SK-N-SH (cell line): Measurements from ENCODE around the gene IQSEC1. TPM values are rescaled to one million over a fixed set of nuclear protein-coding genes. Genes with fewer than 3 reads are reported as not detected.

Experiments used
- CTCF ChIA-PET: fragments of 300-600, 350-600 bp; formaldehyde crosslinking; extraction: SDS; loops from one replicate; lab custom pipeline; 2021; lab: Yijun Ruan, JAX
- POLR2A ChIA-PET: fragments of 350-600 bp; sonication (Branson Sonifier 250); formaldehyde crosslinking; extraction: SDS; loops from one replicate; lab custom pipeline; 2020; ENCODE audit warnings: antibody characterized with exemption, inconsistent platforms; lab: Yijun Ruan, JAX
- DNase-seq: peaks from one replicate; pipeline ENCODE4 v3.0.0; 2012
- H2AFZ ChIP-seq: fragments of 200-600 bp; sonication (generic); 2 replicates; pipeline ENCODE4 v1.8.1; 2016; ENCODE audit warnings: antibody characterized with exemption, mild to moderate bottlenecking, low read depth
- H3F3A ChIP-seq: fragments of 200-600 bp; sonication (generic); replicated peaks from 2 replicates; pipeline ENCODE3; 2016; ENCODE audit warnings: antibody characterized with exemption, mild to moderate bottlenecking; ENCODE audit not compliant: insufficient read depth
- H3K27ac ChIP-seq, 2 experiments: fragments of 200-500 bp in 1 of 2; fragments of 200-600 bp in 1 of 2; sonication (Bioruptor generic) in 1 of 2; sonication (generic), shearing (Covaris generic) in 1 of 2; 2 replicates each; pipeline versions ENCODE4 v1.5.1 to v1.6.1; 2014 to 2016; ENCODE audit warnings: low read depth in 2 of 2, inconsistent platforms in 1 of 2, low read length in 1 of 2, mild to moderate bottlenecking in 1 of 2, mixed read lengths in 1 of 2
- H3K27me3 ChIP-seq: fragments of 200-600 bp; sonication (generic), shearing (Covaris generic); 2 replicates; pipeline ENCODE4 v1.6.1; 2016; ENCODE audit warnings: mixed run types; ENCODE audit not compliant: insufficient read depth
- H3K36me3 ChIP-seq, 2 experiments: fragments of 200-500 bp in 1 of 2; fragments of 200-600 bp in 1 of 2; sonication (Bioruptor generic) in 1 of 2; sonication (generic) in 1 of 2; replicated peaks in 1 of 2; 2 replicates each; pipeline versions ENCODE3 to v1.5.1; 2014 to 2016; ENCODE audit warnings: low read length in 1 of 2, mild to moderate bottlenecking in 1 of 2; ENCODE audit not compliant: insufficient read depth in 2 of 2, control insufficient read depth in 1 of 2
- H3K4me1 ChIP-seq, 2 experiments: fragments of 200-500 bp in 1 of 2; fragments of 200-600 bp in 1 of 2; sonication (Bioruptor generic) in 1 of 2; sonication (generic), shearing (Covaris generic) in 1 of 2; 2 replicates each; pipeline versions ENCODE4 v1.5.1 to v1.6.1; 2014 to 2016; ENCODE audit warnings: low read depth in 1 of 2, low read length in 1 of 2, mixed run types in 1 of 2; ENCODE audit not compliant: insufficient read depth in 2 of 2, control insufficient read depth in 1 of 2
- H3K4me2 ChIP-seq: fragments of 200-600 bp; sonication (generic), shearing (Covaris generic); 2 replicates; pipeline ENCODE4 v1.6.1; 2017; ENCODE audit warnings: mixed run types
- H3K4me3 ChIP-seq, 2 experiments: fragments of 200-500 bp in 1 of 2; fragments of 200-600 bp in 1 of 2; sonication (Bioruptor generic) in 1 of 2; sonication (generic), shearing (Covaris generic) in 1 of 2; 2 replicates each; pipeline versions ENCODE4 v1.5.1 to v1.8.1; 2014 to 2016; ENCODE audit warnings: low read depth in 2 of 2, inconsistent platforms in 1 of 2, low read length in 1 of 2, mild to moderate bottlenecking in 1 of 2, mixed read lengths in 1 of 2, moderate library complexity in 1 of 2
- H3K79me2 ChIP-seq: fragments of 200-600 bp; sonication (generic); 2 replicates; pipeline ENCODE4 v1.8.1; 2017; ENCODE audit warnings: mild to moderate bottlenecking; ENCODE audit not compliant: insufficient read depth
- H3K9ac ChIP-seq: fragments of 200-600 bp; sonication (generic); 2 replicates; pipeline ENCODE4 v1.6.1; 2017; ENCODE audit warnings: mixed run types
- H3K9me2 ChIP-seq: fragments of 200-600 bp; sonication (generic); 2 replicates; pipeline ENCODE4 v1.6.1; 2017; ENCODE audit warnings: mixed run types
- H3K9me3 ChIP-seq: fragments of 200-600 bp; sonication (generic); 2 replicates; pipeline ENCODE4 v1.6.1; 2017; ENCODE audit warnings: mixed run types, mild to moderate bottlenecking, moderate library complexity
- H4K20me1 ChIP-seq: fragments of 200-600 bp; sonication (generic); 2 replicates; pipeline ENCODE4 v1.6.1; 2017; ENCODE audit warnings: mild to moderate bottlenecking, mixed run types; ENCODE audit not compliant: insufficient read depth
- FOXJ3 ChIP-seq: sonication (generic); formaldehyde crosslinking; IDR thresholded peaks from 2 replicates; pipeline ENCODE4 v1.5.1; 2020; ENCODE audit warnings: mild to moderate bottlenecking, missing genetic modification reagents
- GABPA ChIP-seq: IDR thresholded peaks from 2 replicates; pipeline ENCODE4 v1.4.0; 2012; ENCODE audit warnings: low read depth, mild to moderate bottlenecking
- GATA2 ChIP-seq: sonication (generic); formaldehyde crosslinking; IDR thresholded peaks from 2 replicates; pipeline ENCODE4 v1.5.0; 2020; ENCODE audit warnings: mild to moderate bottlenecking, missing genetic modification reagents
- NRF1 ChIP-seq: IDR thresholded peaks from 2 replicates; pipeline ENCODE4 v1.6.1; 2012; ENCODE audit warnings: low read depth, mild to moderate bottlenecking, low read length
- POLR2AphosphoS5 ChIP-seq: IDR thresholded peaks from 2 replicates; pipeline ENCODE4 v1.6.1; 2012; ENCODE audit warnings: low read depth, low read length
- RAD21 ChIP-seq: IDR thresholded peaks from 2 replicates; pipeline ENCODE4 v1.6.1; 2012; ENCODE audit warnings: mild to moderate bottlenecking, low read length
- RXRA ChIP-seq: IDR thresholded peaks from 2 replicates; pipeline ENCODE4 v1.4.0; 2012; ENCODE audit warnings: low read depth, mild to moderate bottlenecking, borderline replicate concordance
- SIN3A ChIP-seq: IDR thresholded peaks from 2 replicates; pipeline ENCODE4 v1.6.1; 2012; ENCODE audit warnings: low read depth, mild to moderate bottlenecking, low read length, moderate library complexity, borderline replicate concordance
- SMC3 ChIP-seq: IDR thresholded peaks from 2 replicates; pipeline ENCODE4 v1.6.1; 2012; ENCODE audit warnings: low read depth, low read length, improper control_type of control experiment
- TAF1 ChIP-seq: IDR thresholded peaks from 2 replicates; pipeline ENCODE4 v1.6.1; 2012; ENCODE audit warnings: low read depth, mild to moderate bottlenecking, low read length, moderate library complexity, borderline replicate concordance
- WGBS: methylation state at CpG from one replicate; pipeline ENCODE4 v1.1.6; 2017; ENCODE audit warnings: low lambda C conversion rate; 5-methylcytosine and 5-hydroxymethylcytosine counted together
- polyA plus RNA-seq, 3 experiments: library from polyadenylated mRNA; depleted of rRNA; stranded (reverse); fragments of >200 nt; gene quantifications; 2 replicates each; pipeline ENCODE4 v1.2.3, GENCODE V29; 2012
- TF ChIP-seq, protein P1 (sequence below): IDR thresholded peaks from 2 replicates; pipeline ENCODE4 v1.4.0; 2012; ENCODE audit warnings: low read depth
- TF ChIP-seq, protein P2 (sequence below): fragments of 150-350 bp; IDR thresholded peaks from 2 replicates; pipeline ENCODE4 v1.6.1; 2016; ENCODE audit warnings: mild to moderate bottlenecking, low read depth, low read length
- TF ChIP-seq, protein P3 (sequence below): fragments of 200-600 bp; sonication (generic); IDR thresholded peaks from 2 replicates; pipeline ENCODE4 v1.6.1; 2017; ENCODE audit warnings: antibody characterized with exemption, mild to moderate bottlenecking, moderate library complexity

Gene IQSEC1
- polyA plus RNA-seq, 1 of the 3 experiments (the other 2 are of a cell fraction) = 6.2 TPM

DNA sequence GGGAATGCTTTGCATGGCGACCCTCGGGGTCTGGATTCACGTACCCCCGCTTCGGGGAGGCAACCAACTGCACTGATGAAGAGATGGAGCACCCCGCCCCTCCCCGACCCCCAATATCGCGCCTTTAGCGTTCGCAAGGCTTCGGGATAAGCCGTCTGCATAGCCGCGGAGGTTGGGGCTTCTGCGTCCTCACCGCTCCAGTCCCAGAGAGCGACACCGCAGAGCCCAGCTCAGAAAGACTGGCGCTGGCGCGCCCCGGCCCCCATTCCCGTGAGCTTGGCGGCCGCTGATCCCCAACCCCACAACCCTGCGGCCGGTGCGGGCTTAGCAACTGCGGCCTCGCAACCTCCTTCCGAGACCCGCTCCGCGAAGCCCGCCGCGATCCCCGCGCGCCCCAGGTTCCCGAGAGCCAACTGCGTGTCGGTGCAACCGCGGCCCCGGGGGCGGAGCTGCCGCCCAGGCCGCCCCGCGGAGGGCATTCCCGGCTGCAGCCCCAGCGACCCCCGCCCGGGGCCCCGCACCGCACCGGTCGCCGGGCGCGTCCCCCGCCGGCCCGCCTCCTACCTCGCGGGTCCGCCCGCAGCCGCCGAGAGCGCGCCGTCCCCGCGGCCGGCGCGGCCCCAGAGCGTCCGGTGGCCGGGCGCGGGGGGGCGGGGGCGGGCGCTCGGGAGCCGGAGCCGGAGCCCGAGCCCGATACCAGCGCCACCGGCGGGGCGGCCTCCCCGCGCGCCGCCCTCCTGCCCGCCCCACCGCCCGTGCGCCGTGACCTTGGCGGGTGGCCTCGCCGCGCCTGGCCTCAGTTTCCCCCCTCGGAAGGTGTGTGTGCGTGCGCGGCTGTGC lies 79.5 kb downstream of the IQSEC1 start:
- Histone ChIP-seq H3K4me2 (peak overlapping the region; percentile 96), H3K27ac (peak overlapping the region in 1 of 2 experiments; percentile 40; a peak in 1 of 4 replicates), H3K4me3 (peak overlapping the region; percentile 67 to 85), H3K9me3 (no peaks in the 10 kb centered on the region), H3F3A (peaks cover 11% of the 10 kb centered on the region), H3K36me3 (no peaks in the 10 kb centered on the region), H3K79me2 (no peaks in the 10 kb centered on the region), H3K9ac (peak overlapping the region; percentile 76), H3K27me3 (no peaks in the 10 kb centered on the region), H2AFZ (peak overlapping the region; percentile 87), H3K9me2 (no peaks in the 10 kb centered on the region), H3K4me1 (peaks cover 4 to 21% of the 10 kb centered on the region in 2 experiments; a peak in 1 of 4 replicates), H4K20me1 (no peaks in the 10 kb centered on the region)
- peak; percentile 83 for DNase-seq
- no peak for TF ChIP-seq GATA2 (CRISPR knock-in tag)
- TF ChIP-seq, protein P1, sequence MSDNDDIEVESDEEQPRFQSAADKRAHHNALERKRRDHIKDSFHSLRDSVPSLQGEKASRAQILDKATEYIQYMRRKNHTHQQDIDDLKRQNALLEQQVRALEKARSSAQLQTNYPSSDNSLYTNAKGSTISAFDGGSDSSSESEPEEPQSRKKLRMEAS = 0 out of 2 replicates have a peak, but pooled peaks have one; percentile 6
- no peak for TF ChIP-seq POLR2AphosphoS5
- ChIA-PET CTCF (interaction anchor here (0.6 to 3.7 kb wide), 14 partner anchors 10 to 1245 kb away, joined by 3 to 42 read pairs (median 9); no protein-coding TSS in a partner anchor), POLR2A (interaction anchor here (0.6 to 1.1 kb wide), 2 partner anchors 10 to 89 kb away, joined by 3 read pairs; no protein-coding TSS in a partner anchor)
- WGBS = 0% methylated on average over 13 of the region's 114 CpGs

DNA sequence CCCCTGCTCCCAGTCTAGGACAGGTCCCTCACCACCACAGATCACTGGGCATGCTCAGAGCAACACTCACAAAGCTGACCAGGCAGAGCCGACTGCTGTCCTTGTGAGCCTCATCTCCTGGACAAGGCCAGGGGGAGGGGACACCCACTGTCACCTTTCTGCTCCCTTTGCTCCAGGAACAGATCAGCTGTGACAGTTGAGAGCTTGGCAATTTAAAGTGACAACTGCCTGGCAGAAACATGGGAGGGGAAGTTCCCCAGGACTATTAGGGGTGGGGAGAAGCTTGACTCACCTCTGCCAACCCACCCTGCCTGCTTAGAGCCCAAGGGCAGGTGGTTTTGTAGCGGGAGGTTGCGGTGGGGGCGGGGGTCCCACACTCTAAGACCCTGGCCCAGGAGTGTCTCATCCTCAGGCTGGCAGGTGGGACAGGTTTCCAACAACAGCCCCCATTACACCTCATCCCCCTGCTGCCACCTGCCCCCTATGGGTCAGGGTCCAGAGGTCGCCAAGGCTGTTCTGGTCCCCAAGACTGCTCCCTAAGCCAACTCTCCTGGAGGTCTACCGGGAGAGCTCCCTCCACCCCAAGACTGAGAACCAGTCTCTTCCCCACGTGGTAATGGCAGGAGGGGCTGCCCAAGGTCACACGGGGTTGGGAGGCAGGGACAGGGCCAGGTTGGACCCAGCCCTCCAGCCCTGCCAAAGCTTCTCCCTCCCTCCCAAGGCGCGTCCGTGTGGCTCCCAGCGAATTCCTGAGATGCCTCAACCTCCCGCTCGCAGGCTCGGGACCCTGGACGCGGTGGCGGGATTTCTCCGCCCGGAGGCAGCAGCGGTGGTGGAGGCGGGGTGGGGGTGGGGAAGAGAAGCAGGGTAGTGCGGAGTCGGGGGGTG lies 80.4 kb downstream of the IQSEC1 start:
- H3K4me2 ChIP-seq = peak overlapping the region; percentile 90

More for the DNA sequence above, 80.4 kb downstream of the IQSEC1 start:
- 42% methylated on average over 14 of the region's 24 CpGs for WGBS
- H3K36me3 ChIP-seq = no peaks in the 10 kb centered on the region
- TF ChIP-seq FOXJ3 (CRISPR knock-in tag) (no peak), SMC3 (no peak), NRF1 (peak; percentile 15; the same call in 1 of the 2 replicates), RXRA (no peak), RAD21 (no peak), SIN3A (no peak), TAF1 (no peak), GABPA (no peak)
- TF ChIP-seq, protein P1 = 0 out of 2 replicates have a peak, but pooled peaks have one; percentile 2
- TF ChIP-seq, protein P2, sequence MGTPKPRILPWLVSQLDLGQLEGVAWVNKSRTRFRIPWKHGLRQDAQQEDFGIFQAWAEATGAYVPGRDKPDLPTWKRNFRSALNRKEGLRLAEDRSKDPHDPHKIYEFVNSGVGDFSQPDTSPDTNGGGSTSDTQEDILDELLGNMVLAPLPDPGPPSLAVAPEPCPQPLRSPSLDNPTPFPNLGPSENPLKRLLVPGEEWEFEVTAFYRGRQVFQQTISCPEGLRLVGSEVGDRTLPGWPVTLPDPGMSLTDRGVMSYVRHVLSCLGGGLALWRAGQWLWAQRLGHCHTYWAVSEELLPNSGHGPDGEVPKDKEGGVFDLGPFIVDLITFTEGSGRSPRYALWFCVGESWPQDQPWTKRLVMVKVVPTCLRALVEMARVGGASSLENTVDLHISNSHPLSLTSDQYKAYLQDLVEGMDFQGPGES = no peak
- TF ChIP-seq, protein P3, sequence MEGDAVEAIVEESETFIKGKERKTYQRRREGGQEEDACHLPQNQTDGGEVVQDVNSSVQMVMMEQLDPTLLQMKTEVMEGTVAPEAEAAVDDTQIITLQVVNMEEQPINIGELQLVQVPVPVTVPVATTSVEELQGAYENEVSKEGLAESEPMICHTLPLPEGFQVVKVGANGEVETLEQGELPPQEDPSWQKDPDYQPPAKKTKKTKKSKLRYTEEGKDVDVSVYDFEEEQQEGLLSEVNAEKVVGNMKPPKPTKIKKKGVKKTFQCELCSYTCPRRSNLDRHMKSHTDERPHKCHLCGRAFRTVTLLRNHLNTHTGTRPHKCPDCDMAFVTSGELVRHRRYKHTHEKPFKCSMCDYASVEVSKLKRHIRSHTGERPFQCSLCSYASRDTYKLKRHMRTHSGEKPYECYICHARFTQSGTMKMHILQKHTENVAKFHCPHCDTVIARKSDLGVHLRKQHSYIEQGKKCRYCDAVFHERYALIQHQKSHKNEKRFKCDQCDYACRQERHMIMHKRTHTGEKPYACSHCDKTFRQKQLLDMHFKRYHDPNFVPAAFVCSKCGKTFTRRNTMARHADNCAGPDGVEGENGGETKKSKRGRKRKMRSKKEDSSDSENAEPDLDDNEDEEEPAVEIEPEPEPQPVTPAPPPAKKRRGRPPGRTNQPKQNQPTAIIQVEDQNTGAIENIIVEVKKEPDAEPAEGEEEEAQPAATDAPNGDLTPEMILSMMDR = no peak
- no peak overlapping the region for H2AFZ ChIP-seq
- no peaks in the 10 kb centered on the region for H3K79me2 ChIP-seq
- peak; percentile 63 for DNase-seq
- H3K27ac ChIP-seq = no peak overlapping the region
- peak overlapping the region; percentile 67 for H3K4me3 ChIP-seq
- no peaks in the 10 kb centered on the region for H4K20me1 ChIP-seq
- H3K9me3 ChIP-seq = no peaks in the 10 kb centered on the region
- no peak overlapping the region for H3K9ac ChIP-seq
- no peaks in the 10 kb centered on the region for H3K27me3 ChIP-seq
- peaks cover 4 to 21% of the 10 kb centered on the region in 2 experiments; a peak in 1 of 4 replicates for H3K4me1 ChIP-seq
- H3K9me2 ChIP-seq = no peaks in the 10 kb centered on the region
- H3F3A ChIP-seq = peaks cover 11% of the 10 kb centered on the region
- ChIA-PET POLR2A (interaction anchor here (1.1 kb wide), 1 partner anchor 9 kb away, joined by 3 read pairs; no protein-coding TSS in a partner anchor), CTCF (interaction anchor here (0.6 to 3.7 kb wide), 11 partner anchors 9 to 1245 kb away, joined by 3 to 42 read pairs (median 4); no protein-coding TSS in a partner anchor)
